ENCODE results near the gene PMAIP1.
"Not testable (repeated sequence)": the region's sequence is repeated elsewhere in the genome, so short reads cannot be mapped to it uniquely, and the experiment has no call there.

PMAIP1 gene

GRCh38 chr18:59884351-59884750, 15.4 kb upstream of the PMAIP1 start:
- DNase-seq (ENCODE audit: low spot score), result no peak

- no peak for DNase-seq (ENCODE audit: low spot score)
Observed at GRCh38 chr18:59885579-59886163, 14.1 kb upstream of the PMAIP1 start.

GRCh38 chr18:59886399-59886798, 13.4 kb upstream of the PMAIP1 start:
- not testable (repeated sequence) for DNase-seq (ENCODE audit: low spot score)

- DNase-seq (ENCODE audit: low spot score), result no peak
Observed at GRCh38 chr18:59892123-59892522, 7.7 kb upstream of the PMAIP1 start.

GRCh38 chr18:59893971-59894370, 5.8 kb upstream of the PMAIP1 start:
- DNase-seq (ENCODE audit: low spot score), result no peak

- no peak for DNase-seq (ENCODE audit: low spot score)
Observed at GRCh38 chr18:59897321-59897954, 2.4 kb upstream of the PMAIP1 start.

GRCh38 chr18:59898093-59898492, 1.7 kb upstream of the PMAIP1 start:
- no peak for DNase-seq (ENCODE audit: low spot score)

GRCh38 chr18:59898609-59899297, 1.0 kb upstream of the PMAIP1 start:
- DNase-seq (ENCODE audit: low spot score), result no peak

- DNase-seq (ENCODE audit: low spot score), result no peak
Observed at GRCh38 chr18:59900222-59901128, 679 bp downstream of the PMAIP1 start.

GRCh38 chr18:59902131-59902992, 2.6 kb downstream of the PMAIP1 start:
- no peak for DNase-seq (ENCODE audit: low spot score)

GRCh38 chr18:59902993-59903610, 3.3 kb downstream of the PMAIP1 start:
- DNase-seq (ENCODE audit: low spot score), result no peak

- DNase-seq (ENCODE audit: low spot score), result no peak
Observed at GRCh38 chr18:59904011-59904601, 4.3 kb downstream of the PMAIP1 start.

GRCh38 chr18:59905686-59906091, 5.9 kb downstream of the PMAIP1 start:
- no peak for DNase-seq (ENCODE audit: low spot score)

GRCh38 chr18:59906203-59906602, 6.4 kb downstream of the PMAIP1 start:
- no peak for DNase-seq (ENCODE audit: low spot score)

- no peak for DNase-seq (ENCODE audit: low spot score)
Observed at GRCh38 chr18:59907172-59907571, 7.4 kb downstream of the PMAIP1 start.

- no peak for DNase-seq (ENCODE audit: low spot score)
Observed at GRCh38 chr18:59907660-59908059, 7.9 kb downstream of the PMAIP1 start.

GRCh38 chr18:59908799-59909198, 9.0 kb downstream of the PMAIP1 start:
- DNase-seq (ENCODE audit: low spot score), result no peak

- no peak for DNase-seq (ENCODE audit: low spot score)
Observed at GRCh38 chr18:59909289-59910036, 9.7 kb downstream of the PMAIP1 start.

- DNase-seq (ENCODE audit: low spot score), result no peak
Observed at GRCh38 chr18:59910967-59911366, 11.2 kb downstream of the PMAIP1 start.

- no peak for DNase-seq (ENCODE audit: low spot score)
Observed at GRCh38 chr18:59911600-59911999, 11.8 kb downstream of the PMAIP1 start.

Data from left forelimb (tissue), 1 donor.